ENCODE results near the gene SLC1A4.

SLC1A4 gene

GRCh38 chr2:64950226-64951160 lies 38.7 kb upstream of the SLC1A4 start:
- Histone ChIP-seq H4K20me1 (ENCODE audit: insufficient read depth, low read length) (no peaks in the 10 kb centered on the region), H3K4me3 (ENCODE audit: low read length) (peak overlapping the region; percentile 14; the same call in 1 of the 2 replicates), H3K4me2 (ENCODE audit: low read depth, low read length) (peak overlapping the region; percentile 59), H3K36me3 (replicated peaks; ENCODE audit: insufficient read depth, low read length) (no peaks in the 10 kb centered on the region), H3K9me2 (replicated peaks; ENCODE audit: insufficient read depth, low read length) (no peaks in the 10 kb centered on the region), H3K9me3 (replicated peaks; ENCODE audit: insufficient read depth, low read length) (no peaks in the 10 kb centered on the region), H3K27me3 (replicated peaks; ENCODE audit: insufficient read depth, low read length) (no peaks in the 10 kb centered on the region), H3K4me1 (ENCODE audit: low read length) (peaks cover 41% of the 10 kb centered on the region), H3K27ac (ENCODE audit: low read length) (peak overlapping the region; percentile 59; the same call in 1 of the 2 replicates), H2AFZ (ENCODE audit: low read length) (peak overlapping the region; percentile 31), H3K9ac (ENCODE audit: low read length) (peak overlapping the region; percentile 2; the same call in 1 of the 2 replicates), H3K79me2 (ENCODE audit: low read length) (no peaks in the 10 kb centered on the region), H3F3A (ENCODE audit: insufficient read depth, low read length) (peaks cover 25% of the 10 kb centered on the region)
- TF ChIP-seq EZH2 (optimal IDR thresholded peaks at IDR 0.05; ENCODE audit: low read depth, low read length), result no peak
- TF ChIP-seq CTCF (IDR thresholded peaks at IDR 0.05; ENCODE audit: low read length), result no peak; the same call in 1 of the 2 replicates
- no peak for TF ChIP-seq EZH2phosphoT487 (IDR thresholded peaks at IDR 0.05; ENCODE audit: low read length)
- peak; percentile 74 for DNase-seq

GRCh38 chr2:64951306-64951953 lies 37.8 kb upstream of the SLC1A4 start:
- no peaks in the 10 kb centered on the region for H3K36me3 ChIP-seq (replicated peaks; ENCODE audit: insufficient read depth, low read length)

GRCh38 chr2:64952096-64952495 lies 37.1 kb upstream of the SLC1A4 start:
- Histone ChIP-seq H3F3A (ENCODE audit: insufficient read depth, low read length) (peaks cover 12% of the 10 kb centered on the region), H3K9ac (ENCODE audit: low read length) (no peak overlapping the region), H2AFZ (ENCODE audit: low read length) (no peak overlapping the region), H3K9me2 (replicated peaks; ENCODE audit: insufficient read depth, low read length) (no peaks in the 10 kb centered on the region), H3K4me1 (ENCODE audit: low read length) (peaks cover 25% of the 10 kb centered on the region), H3K27ac (ENCODE audit: low read length) (no peak overlapping the region), H3K4me3 (ENCODE audit: low read length) (no peak overlapping the region), H3K36me3 (replicated peaks; ENCODE audit: insufficient read depth, low read length) (no peaks in the 10 kb centered on the region), H3K27me3 (replicated peaks; ENCODE audit: insufficient read depth, low read length) (no peaks in the 10 kb centered on the region), H4K20me1 (ENCODE audit: insufficient read depth, low read length) (no peaks in the 10 kb centered on the region), H3K79me2 (ENCODE audit: low read length) (no peaks in the 10 kb centered on the region), H3K4me2 (ENCODE audit: low read depth, low read length) (no peak overlapping the region), H3K9me3 (replicated peaks; ENCODE audit: insufficient read depth, low read length) (no peaks in the 10 kb centered on the region)
- no peak for DNase-seq
- no peak for TF ChIP-seq EZH2 (optimal IDR thresholded peaks at IDR 0.05; ENCODE audit: low read depth, low read length)
- TF ChIP-seq CTCF (IDR thresholded peaks at IDR 0.05; ENCODE audit: low read length), result no peak
- TF ChIP-seq EZH2phosphoT487 (IDR thresholded peaks at IDR 0.05; ENCODE audit: low read length), result no peak

More at GRCh38 chr2:64951306-64951953, 37.8 kb upstream of the SLC1A4 start:
- Histone ChIP-seq H3K9ac (ENCODE audit: low read length) (no peak overlapping the region), H3K4me1 (ENCODE audit: low read length) (peaks cover 31% of the 10 kb centered on the region), H3K4me3 (ENCODE audit: low read length) (no peak overlapping the region), H3F3A (ENCODE audit: insufficient read depth, low read length) (peaks cover 16% of the 10 kb centered on the region), H3K9me2 (replicated peaks; ENCODE audit: insufficient read depth, low read length) (no peaks in the 10 kb centered on the region), H3K27me3 (replicated peaks; ENCODE audit: insufficient read depth, low read length) (no peaks in the 10 kb centered on the region), H3K4me2 (ENCODE audit: low read depth, low read length) (peak overlapping the region; percentile 59; the same call in 1 of the 2 replicates), H4K20me1 (ENCODE audit: insufficient read depth, low read length) (no peaks in the 10 kb centered on the region), H3K9me3 (replicated peaks; ENCODE audit: insufficient read depth, low read length) (no peaks in the 10 kb centered on the region), H2AFZ (ENCODE audit: low read length) (no peak overlapping the region), H3K27ac (ENCODE audit: low read length) (peak overlapping the region; percentile 59; the same call in 1 of the 2 replicates), H3K79me2 (ENCODE audit: low read length) (no peaks in the 10 kb centered on the region)
- no peak for TF ChIP-seq CTCF (IDR thresholded peaks at IDR 0.05; ENCODE audit: low read length)
- TF ChIP-seq EZH2 (optimal IDR thresholded peaks at IDR 0.05; ENCODE audit: low read depth, low read length), result no peak
- TF ChIP-seq EZH2phosphoT487 (IDR thresholded peaks at IDR 0.05; ENCODE audit: low read length), result no peak
- DNase-seq, result no peak
